ENCODE data around the gene FBLN2.
"Not testable (repeated sequence)": the region's sequence is repeated elsewhere in the genome, so short reads cannot be mapped to it uniquely, and the experiment has no call there.

The FBLN2 gene

GRCh38 chr3:13513051-13513912 lies 35.6 kb upstream of the FBLN2 start:
- DNase-seq = no peak
- intact Hi-C loops (cut with DNase I) = no loop called here

GRCh38 chr3:13513913-13514517 lies 34.9 kb upstream of the FBLN2 start:
- no peak for DNase-seq
- intact Hi-C loops (cut with DNase I) = no loop called here

- DNase-seq = no peak
- intact Hi-C loops (cut with DNase I) = no loop called here
Measured at GRCh38 chr3:13514639-13515435, 34.1 kb upstream of the FBLN2 start.

GRCh38 chr3:13515786-13516759 lies 32.9 kb upstream of the FBLN2 start:
- intact Hi-C loops (cut with DNase I) = no loop called here
- DNase-seq = no peak

- intact Hi-C loops (cut with DNase I) = no loop called here
Measured at GRCh38 chr3:13516760-13517135, 32.2 kb upstream of the FBLN2 start.

GRCh38 chr3:13517253-13517977 lies 31.5 kb upstream of the FBLN2 start:
- intact Hi-C loops (cut with DNase I) = no loop called here
- no peak for DNase-seq

More at GRCh38 chr3:13516760-13517135, 32.2 kb upstream of the FBLN2 start:
- DNase-seq = no peak

GRCh38 chr3:13518516-13518953 lies 30.4 kb upstream of the FBLN2 start:
- peak; percentile 26 to 83 (median 60) for DNase-seq
- intact Hi-C loops (cut with DNase I) = no loop called here

GRCh38 chr3:13519006-13519791 lies 29.7 kb upstream of the FBLN2 start:
- intact Hi-C loops (cut with DNase I) = no loop called here
- no peak for DNase-seq

GRCh38 chr3:13520326-13520880 lies 28.5 kb upstream of the FBLN2 start:
- intact Hi-C loops (cut with DNase I) = no loop called here
- DNase-seq = no peak

- intact Hi-C loops (cut with DNase I) = no loop called here
- DNase-seq = no peak
Measured at GRCh38 chr3:13521309-13521708, 27.6 kb upstream of the FBLN2 start.

GRCh38 chr3:13521749-13522148 lies 27.2 kb upstream of the FBLN2 start:
- DNase-seq = not testable (repeated sequence)

GRCh38 chr3:13522236-13522635 lies 26.7 kb upstream of the FBLN2 start:
- no peak for DNase-seq
- intact Hi-C loops (cut with DNase I) = no loop called here

More at GRCh38 chr3:13521749-13522148, 27.2 kb upstream of the FBLN2 start:
- intact Hi-C loops (cut with DNase I) = not testable (repeated sequence)

- no peak for DNase-seq
- intact Hi-C loops (cut with DNase I) = no loop called here
Measured at GRCh38 chr3:13524979-13525669, 23.8 kb upstream of the FBLN2 start.

GRCh38 chr3:13525827-13526625 lies 22.9 kb upstream of the FBLN2 start:
- no peak for DNase-seq
- intact Hi-C loops (cut with DNase I) = no loop called here

GRCh38 chr3:13526626-13526949 lies 22.3 kb upstream of the FBLN2 start:
- DNase-seq = no peak
- intact Hi-C loops (cut with DNase I) = no loop called here
